Measurements from ENCODE around the gene KIAA0825.

- TF ChIP-seq EZH2 (IDR thresholded peaks at IDR 0.05; ENCODE audit: insufficient read depth, poor library complexity, severe bottlenecking) (no peak), EZH2phosphoT487 (IDR thresholded peaks at IDR 0.05; ENCODE audit: insufficient read depth, low read depth) (no peak)
Observed at GRCh38 chr5:94620256-94620655, 1.9 kb upstream of the KIAA0825 start.
